Mesenchymal stem cell (in vitro differentiated cells and primary cell): ENCODE measurements around the gene STX5.

Experiments used
- DNase-seq: peaks from one replicate; pipeline ENCODE4 v3.0.0-alpha.2; 2013
- H2AFZ ChIP-seq: one replicate; pipeline ENCODE4 v1.6.1; 2013; ENCODE audit warnings: low read depth, mild to moderate bottlenecking, control low read depth, inconsistent platforms, low read length, moderate library complexity
- H2AK5ac ChIP-seq: 2 replicates; pipeline ENCODE4 v1.6.1; 2013; ENCODE audit warnings: low read length, moderate library complexity, mild to moderate bottlenecking, inconsistent platforms; ENCODE audit not compliant: severe bottlenecking
- H2BK120ac ChIP-seq: one replicate; pipeline ENCODE4 v1.6.1; 2013; ENCODE audit warnings: low read depth, mild to moderate bottlenecking, inconsistent platforms, low read length, moderate library complexity
- H2BK12ac ChIP-seq, 2 experiments: one replicate each; pipeline ENCODE4 v1.6.1; 2013; ENCODE audit warnings: inconsistent platforms in 2 of 2, low read length in 2 of 2, mild to moderate bottlenecking in 2 of 2, moderate library complexity in 2 of 2, control low read depth in 1 of 2
- H2BK15ac ChIP-seq: one replicate; pipeline ENCODE4 v1.6.1; 2013; ENCODE audit warnings: mild to moderate bottlenecking, low read depth, inconsistent platforms; ENCODE audit not compliant: poor library complexity, severe bottlenecking
- H2BK5ac ChIP-seq: 2 replicates; pipeline ENCODE4 v1.6.1; 2013; ENCODE audit warnings: low read depth, mild to moderate bottlenecking, low read length, control low read depth, inconsistent platforms; ENCODE audit not compliant: poor library complexity, severe bottlenecking
- H3K14ac ChIP-seq, 2 experiments: one replicate each; pipeline ENCODE4 v1.6.1; 2013; ENCODE audit warnings: inconsistent platforms in 2 of 2, low read length in 2 of 2, control low read depth in 1 of 2, mild to moderate bottlenecking in 1 of 2, moderate library complexity in 1 of 2
- H3K18ac ChIP-seq, 2 experiments: one replicate each; pipeline ENCODE4 v1.6.1; 2013; ENCODE audit warnings: inconsistent platforms in 2 of 2, low read length in 2 of 2, control low read depth in 1 of 2, low read depth in 1 of 2, mild to moderate bottlenecking in 1 of 2
- H3K23ac ChIP-seq, 2 experiments: one replicate each; pipeline ENCODE4 v1.6.1; 2013; ENCODE audit warnings: inconsistent platforms in 2 of 2, low read length in 2 of 2, mild to moderate bottlenecking in 2 of 2, moderate library complexity in 2 of 2, control low read depth in 1 of 2
- H3K27ac ChIP-seq: 2 replicates; pipeline ENCODE4 v1.5.1; 2013; ENCODE audit warnings: mild to moderate bottlenecking, moderate library complexity, low read length, control low read depth, inconsistent platforms; ENCODE audit not compliant: poor library complexity, severe bottlenecking
- H3K27me3 ChIP-seq, 2 experiments: 2 replicates each; pipeline versions ENCODE4 v1.6.1 to v1.7.0; 2013; ENCODE audit warnings: low read length in 2 of 2, mild to moderate bottlenecking in 2 of 2, moderate library complexity in 2 of 2, control low read depth in 1 of 2, inconsistent platforms in 1 of 2; ENCODE audit not compliant: control insufficient read depth in 1 of 2, insufficient read depth in 1 of 2
- H3K36me3 ChIP-seq, 2 experiments: 2 replicates each; pipeline versions ENCODE4 v1.6.1 to v1.7.0; 2013; ENCODE audit warnings: low read length in 2 of 2, control low read depth in 1 of 2, inconsistent platforms in 1 of 2, low read depth in 1 of 2, mild to moderate bottlenecking in 1 of 2; ENCODE audit not compliant: insufficient read depth in 2 of 2, control insufficient read depth in 1 of 2
- H3K4ac ChIP-seq, 2 experiments: one replicate each; pipeline ENCODE4 v1.6.1; 2013; ENCODE audit warnings: inconsistent platforms in 2 of 2, low read length in 2 of 2, mild to moderate bottlenecking in 2 of 2, moderate library complexity in 2 of 2, control low read depth in 1 of 2, low read depth in 1 of 2
- H3K4me1 ChIP-seq: 2 replicates; pipeline ENCODE4 v1.6.1; 2013; ENCODE audit warnings: low read depth, low read length, control low read depth; ENCODE audit not compliant: control insufficient read depth, insufficient read depth
- H3K4me2 ChIP-seq: 2 replicates; pipeline ENCODE4 v1.6.1; 2013; ENCODE audit warnings: low read length, mild to moderate bottlenecking, inconsistent platforms; ENCODE audit not compliant: poor library complexity, severe bottlenecking
- H3K4me3 ChIP-seq, 2 experiments: 2 replicates each; pipeline versions ENCODE4 v1.5.1 to v1.7.0; 2013; ENCODE audit warnings: low read length in 2 of 2, mild to moderate bottlenecking in 2 of 2, control low read depth in 1 of 2, low read depth in 1 of 2; ENCODE audit not compliant: insufficient read depth in 1 of 2
- H3K79me1 ChIP-seq: replicated peaks from 2 replicates; pipeline ENCODE4 v1.6.1; 2013; ENCODE audit warnings: mild to moderate bottlenecking, control low read depth, low read length, inconsistent platforms; ENCODE audit not compliant: poor library complexity, severe bottlenecking
- H3K9ac ChIP-seq: 2 replicates; pipeline ENCODE4 v1.7.0; 2013; ENCODE audit warnings: mild to moderate bottlenecking, low read length, moderate library complexity
- H3K9me3 ChIP-seq: 2 replicates; pipeline ENCODE4 v1.7.0; 2013; ENCODE audit warnings: mild to moderate bottlenecking, low read length; ENCODE audit not compliant: control insufficient read depth
- H4K8ac ChIP-seq: one replicate; pipeline ENCODE4 v1.6.1; 2013; ENCODE audit warnings: inconsistent platforms, mild to moderate bottlenecking, low read length, moderate library complexity
- H4K91ac ChIP-seq: one replicate; pipeline ENCODE4 v1.6.1; 2013; ENCODE audit warnings: mild to moderate bottlenecking, low read length, inconsistent platforms
- WGBS: methylation state at CpG from one replicate; pipeline ENCODE4 v1.1.7; 2013; ENCODE audit warnings: mixed read lengths; 5-methylcytosine and 5-hydroxymethylcytosine counted together

STX5 gene

GRCh38 chr11:62788991-62789390 lies 42.9 kb downstream of the STX5 start:
- H2AK5ac ChIP-seq = no peak overlapping the region

DNA sequence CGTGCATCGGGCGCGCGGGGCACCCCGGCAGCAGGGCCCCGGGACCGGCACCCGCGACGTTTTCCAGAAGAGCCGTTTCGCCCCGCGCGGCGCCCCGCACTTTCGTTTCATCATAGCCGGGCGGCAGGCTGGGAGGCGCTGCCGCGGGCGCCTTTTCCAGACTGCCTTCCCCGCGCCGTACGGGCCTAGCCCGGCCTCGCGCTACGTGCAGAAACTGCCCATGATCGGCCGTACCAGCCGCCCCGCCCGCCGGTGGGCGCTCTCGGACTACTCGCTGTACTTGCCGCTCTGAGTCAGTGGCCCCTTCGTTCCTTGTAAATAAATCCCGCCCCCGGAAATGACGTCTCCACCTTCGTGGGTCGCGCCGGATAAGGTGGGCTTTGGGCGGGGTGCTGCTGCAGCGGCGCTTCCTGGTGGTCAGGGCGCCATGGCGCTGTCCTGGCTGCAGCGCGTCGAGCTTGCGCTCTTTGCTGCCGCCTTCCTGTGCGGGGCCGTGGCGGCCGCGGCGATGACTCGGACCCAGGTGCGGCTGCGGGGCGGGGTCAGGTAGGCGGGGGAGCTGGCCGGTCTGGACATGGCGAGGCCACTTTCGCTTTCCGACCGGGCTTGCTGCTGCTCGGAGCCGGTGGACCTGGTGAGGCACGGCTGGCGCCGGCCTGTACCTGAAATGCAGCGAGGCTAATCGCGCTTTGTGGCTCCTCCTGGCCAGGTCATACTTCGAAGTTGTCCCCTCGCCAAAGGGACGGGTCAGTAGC lies 44.7 kb downstream of the STX5 start, which contains the start of gene TMEM179B:
TSS of gene TMEM179B (plus strand) at position 398 of the 755 bp plus-strand sequence. CDS start at position 428, 30 bp downstream.
- H3K14ac ChIP-seq = peak within 1 kb of the TSS in 1 of 2 experiments; percentile 98
- H2BK12ac ChIP-seq = no peak within 1 kb of the TSS
- peak within 1 kb of the TSS; percentile 89 for H2BK15ac ChIP-seq
- peak; percentile 98 for DNase-seq
- no peaks in the 10 kb centered on the region for H3K27me3 ChIP-seq
- H3K4me1 ChIP-seq = peaks cover 17% of the 10 kb centered on the region
- H3K79me1 ChIP-seq = peaks cover 5% of the 10 kb centered on the region
- peak within 1 kb of the TSS; percentile 81 for H3K27ac ChIP-seq
- H2AK5ac ChIP-seq = no peak within 1 kb of the TSS
- H3K9ac ChIP-seq = peak within 1 kb of the TSS; percentile 91
- H4K8ac ChIP-seq = peak within 1 kb of the TSS; percentile 59
- H3K4me3 ChIP-seq = peak within 1 kb of the TSS; percentile 90 to 92
- H3K18ac ChIP-seq = peak within 1 kb of the TSS; percentile 75 to 98
- H3K4me2 ChIP-seq = peak within 1 kb of the TSS; percentile 99
- H3K9me3 ChIP-seq = no peaks in the 10 kb centered on the region
- H2BK5ac ChIP-seq = peak within 1 kb of the TSS; percentile 40
- WGBS = under 1% methylated on average over 82 of the region's 88 CpGs
- peaks cover 34 to 43% of the 10 kb centered on the region in 2 experiments for H3K36me3 ChIP-seq
- peak within 1 kb of the TSS; percentile 5 to 96 for H3K4ac ChIP-seq
- H2AFZ ChIP-seq = peak within 1 kb of the TSS; percentile 83
- peak within 1 kb of the TSS; percentile 91 for H4K91ac ChIP-seq
- peak within 1 kb of the TSS; percentile 55 for H2BK120ac ChIP-seq
- H3K23ac ChIP-seq = peak within 1 kb of the TSS in 1 of 2 experiments; percentile 96

More at GRCh38 chr11:62788991-62789390, 42.9 kb downstream of the STX5 start:
- no peak overlapping the region for H3K14ac ChIP-seq
- 93% methylated on average over 5 of the region's 5 CpGs for WGBS
- no peak overlapping the region for H2BK12ac ChIP-seq
- H3K4me1 ChIP-seq = peaks cover 20% of the 10 kb centered on the region
- DNase-seq = no peak
- peak overlapping the region; percentile 12 to 92 for H3K4me3 ChIP-seq
- H2BK120ac ChIP-seq = no peak overlapping the region
- no peak overlapping the region for H3K4ac ChIP-seq
- no peak overlapping the region for H2AFZ ChIP-seq
- peak overlapping the region; percentile 31 for H3K9ac ChIP-seq
- peak overlapping the region; percentile 56 for H4K8ac ChIP-seq
- H3K36me3 ChIP-seq = peaks cover 42 to 50% of the 10 kb centered on the region in 2 experiments
- H2BK5ac ChIP-seq = no peak overlapping the region
- peak overlapping the region; percentile 4 for H3K27ac ChIP-seq
- no peaks in the 10 kb centered on the region for H3K27me3 ChIP-seq
- H3K4me2 ChIP-seq = no peak overlapping the region
- peak overlapping the region in 1 of 2 experiments; percentile 57 for H3K23ac ChIP-seq
- peaks cover 2% of the 10 kb centered on the region for H3K79me1 ChIP-seq
- H3K9me3 ChIP-seq = no peaks in the 10 kb centered on the region
- no peak overlapping the region for H4K91ac ChIP-seq
- H3K18ac ChIP-seq = no peak overlapping the region
- H2BK15ac ChIP-seq = no peak overlapping the region

- peak overlapping the region; percentile 31 for H4K91ac ChIP-seq
- H2BK12ac ChIP-seq = no peak overlapping the region
- no peak overlapping the region for H3K23ac ChIP-seq
- peak overlapping the region; percentile 89 for H2BK15ac ChIP-seq
- peak overlapping the region; percentile 55 for H2BK120ac ChIP-seq
- no peaks in the 10 kb centered on the region for H3K27me3 ChIP-seq
- H2AK5ac ChIP-seq = no peak overlapping the region
- no peaks in the 10 kb centered on the region for H3K9me3 ChIP-seq
- H3K36me3 ChIP-seq = peaks cover 38 to 48% of the 10 kb centered on the region in 2 experiments
- H3K4me2 ChIP-seq = peak overlapping the region; percentile 99
- H2AFZ ChIP-seq = peak overlapping the region; percentile 83
- peaks cover 16% of the 10 kb centered on the region for H3K4me1 ChIP-seq
- H3K4me3 ChIP-seq = peak overlapping the region; percentile 90 to 92
- H3K9ac ChIP-seq = peak overlapping the region; percentile 91
- H3K79me1 ChIP-seq = peaks cover 10% of the 10 kb centered on the region
- H3K27ac ChIP-seq = peak overlapping the region; percentile 52
- peak overlapping the region in 1 of 2 experiments; percentile 69 for H3K4ac ChIP-seq
- peak overlapping the region; percentile 59 for H4K8ac ChIP-seq
- H3K14ac ChIP-seq = no peak overlapping the region
- peak overlapping the region; percentile 40 for H2BK5ac ChIP-seq
- H3K18ac ChIP-seq = peak overlapping the region; percentile 75 to 86
- peak; percentile 88 for DNase-seq
- 3% methylated on average over 43 of the region's 51 CpGs for WGBS
Observed at GRCh38 chr11:62786318-62787004, 45.4 kb downstream of the STX5 start.

- H3K14ac ChIP-seq = no peak overlapping the region
- H3K4me1 ChIP-seq = peaks cover 4% of the 10 kb centered on the region
- no peak overlapping the region for H3K4me2 ChIP-seq
- no peak overlapping the region for H2BK15ac ChIP-seq
- no peak for DNase-seq
- H4K91ac ChIP-seq = no peak overlapping the region
- no peak overlapping the region for H3K4ac ChIP-seq
- H2BK12ac ChIP-seq = no peak overlapping the region
- peaks cover 15% of the 10 kb centered on the region for H3K79me1 ChIP-seq
- H3K4me3 ChIP-seq = no peak overlapping the region
- H2BK5ac ChIP-seq = no peak overlapping the region
- H4K8ac ChIP-seq = no peak overlapping the region
- no peak overlapping the region for H3K23ac ChIP-seq
- no peak overlapping the region for H3K27ac ChIP-seq
- H3K18ac ChIP-seq = no peak overlapping the region
- H3K27me3 ChIP-seq = no peaks in the 10 kb centered on the region
- H3K36me3 ChIP-seq = peaks cover 34 to 45% of the 10 kb centered on the region in 2 experiments
- no peaks in the 10 kb centered on the region for H3K9me3 ChIP-seq
- WGBS = 94% methylated on average over 6 of the region's 7 CpGs
- H2AFZ ChIP-seq = no peak overlapping the region
- no peak overlapping the region for H3K9ac ChIP-seq
- no peak overlapping the region for H2AK5ac ChIP-seq
- no peak overlapping the region for H2BK120ac ChIP-seq
Observed at GRCh38 chr11:62782753-62783152, 49.1 kb downstream of the STX5 start.
